Vagina (tissue), 2 donors: ENCODE data around the gene SMARCC1.

ENCODE experiments used
- CTCF ChIP-seq, 3 experiments: fragments of 450-650 bp in 2 of 3; fragments of 200-600 bp in 1 of 3; sonication (generic) in 1 of 3; IDR thresholded peaks; one replicate each; pipeline ENCODE4 v1.5.1; 2017 to 2019; ENCODE audit warnings: antibody characterized with exemption in 3 of 3, mild to moderate bottlenecking in 2 of 3, moderate library complexity in 2 of 3
- POLR2A ChIP-seq, 2 donors: fragments of 450-650 bp; IDR thresholded peaks; one replicate each; pipeline ENCODE4 v1.6.1; 2017; ENCODE audit warnings: antibody characterized with exemption in 2 of 2, mild to moderate bottlenecking in 2 of 2, moderate library complexity in 2 of 2
- POLR2AphosphoS5 ChIP-seq, 2 donors: sonication (generic); formaldehyde crosslinking; IDR thresholded peaks; one replicate each; pipeline ENCODE4 v1.9.0; 2017; ENCODE audit warnings: antibody characterized with exemption in 2 of 2, mild to moderate bottlenecking in 2 of 2, low read depth in 1 of 2; ENCODE audit not compliant: insufficient read depth in 1 of 2

DNA sequence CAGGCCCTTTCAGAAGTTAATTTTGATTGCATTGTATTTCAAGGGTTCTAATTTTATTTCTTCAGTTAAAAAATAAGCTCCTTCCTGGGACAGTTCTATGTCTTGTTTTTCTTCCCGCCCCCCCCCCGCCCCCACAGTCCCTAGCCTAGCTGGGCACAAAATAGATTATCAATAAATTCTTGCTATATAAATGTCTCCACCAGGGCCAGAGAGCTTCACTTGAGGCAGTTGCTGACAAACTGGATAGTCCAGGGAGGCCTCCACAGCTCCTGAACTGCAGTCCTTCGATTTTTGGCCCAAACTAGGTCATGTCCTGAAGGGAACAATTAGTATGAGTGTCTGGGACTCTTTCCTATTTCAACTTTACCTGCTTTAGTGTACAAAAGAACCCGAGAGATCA lies 193.1 kb downstream of the SMARCC1 start:
- no peak for TF ChIP-seq POLR2A (IDR thresholded peaks at IDR 0.05)
- TF ChIP-seq CTCF (IDR thresholded peaks at IDR 0.05) = no peak
- no peak for TF ChIP-seq POLR2AphosphoS5 (IDR thresholded peaks at IDR 0.05; ENCODE audit: insufficient read depth in 1 of 2, low read depth in 1 of 2)
